ELR (cell line): ENCODE measurements around the gene RASGRP4.

Source experiments
- DNase-seq: peaks from one replicate; pipeline ENCODE4 v3.0.0-alpha.2; 2015; ENCODE audit warnings: low read depth

Gene RASGRP4

GRCh38 chr19:38389101-38389925 is 36.7 kb downstream of the RASGRP4 start:
- DNase-seq, result peak; percentile 88

GRCh38 chr19:38388349-38389100 is 37.5 kb downstream of the RASGRP4 start, which contains the start of gene SPRED3:
Gene SPRED3 (plus strand): TSS chr19:38388697. CDS start chr19:38390303, 1,606 bp downstream.
- peak; percentile 67 for DNase-seq

- peak; percentile 96 for DNase-seq
Observed at GRCh38 chr19:38387550-38388348, 38.3 kb downstream of the RASGRP4 start, which contains the start of gene GGN. Gene GGN (minus strand): TSS chr19:38388034. CDS start chr19:38387261, 773 bp downstream.

GRCh38 chr19:38386971-38387549 is 39.0 kb downstream of the RASGRP4 start:
- DNase-seq, result no peak

- no peak for DNase-seq
Observed at GRCh38 chr19:38386300-38386970, 39.6 kb downstream of the RASGRP4 start.

GRCh38 chr19:38385804-38386257 is 40.2 kb downstream of the RASGRP4 start:
- DNase-seq, result no peak

GRCh38 chr19:38385057-38385803 is 40.8 kb downstream of the RASGRP4 start:
- DNase-seq, result no peak

GRCh38 chr19:38384209-38385027 is 41.6 kb downstream of the RASGRP4 start:
- peak; percentile 52 for DNase-seq

GRCh38 chr19:38383743-38384142 is 42.3 kb downstream of the RASGRP4 start:
- DNase-seq, result no peak

GRCh38 chr19:38383184-38383583 is 42.8 kb downstream of the RASGRP4 start:
- no peak for DNase-seq

GRCh38 chr19:38381138-38381537 is 44.9 kb downstream of the RASGRP4 start:
- DNase-seq, result no peak

- peak; percentile 67 for DNase-seq
Observed at GRCh38 chr19:38378866-38379265, 47.2 kb downstream of the RASGRP4 start.

- no peak for DNase-seq
Observed at GRCh38 chr19:38377052-38377451, 49.0 kb downstream of the RASGRP4 start.

GRCh38 chr19:38376576-38376975 is 49.4 kb downstream of the RASGRP4 start:
- no peak for DNase-seq

GRCh38 chr19:38375748-38376147 is 50.3 kb downstream of the RASGRP4 start:
- peak; percentile 54 for DNase-seq

GRCh38 chr19:38375098-38375493 is 50.9 kb downstream of the RASGRP4 start:
- DNase-seq, result no peak

- DNase-seq, result peak; percentile 98
Observed at GRCh38 chr19:38374332-38375097, 51.5 kb downstream of the RASGRP4 start, which contains the start of gene PSMD8. Gene PSMD8 (plus strand): TSS chr19:38374571. CDS start chr19:38374602, 31 bp downstream.

GRCh38 chr19:38373907-38374331 is 52.1 kb downstream of the RASGRP4 start:
- DNase-seq, result no peak
